ENCODE results near the gene MXRA8.

DNA sequence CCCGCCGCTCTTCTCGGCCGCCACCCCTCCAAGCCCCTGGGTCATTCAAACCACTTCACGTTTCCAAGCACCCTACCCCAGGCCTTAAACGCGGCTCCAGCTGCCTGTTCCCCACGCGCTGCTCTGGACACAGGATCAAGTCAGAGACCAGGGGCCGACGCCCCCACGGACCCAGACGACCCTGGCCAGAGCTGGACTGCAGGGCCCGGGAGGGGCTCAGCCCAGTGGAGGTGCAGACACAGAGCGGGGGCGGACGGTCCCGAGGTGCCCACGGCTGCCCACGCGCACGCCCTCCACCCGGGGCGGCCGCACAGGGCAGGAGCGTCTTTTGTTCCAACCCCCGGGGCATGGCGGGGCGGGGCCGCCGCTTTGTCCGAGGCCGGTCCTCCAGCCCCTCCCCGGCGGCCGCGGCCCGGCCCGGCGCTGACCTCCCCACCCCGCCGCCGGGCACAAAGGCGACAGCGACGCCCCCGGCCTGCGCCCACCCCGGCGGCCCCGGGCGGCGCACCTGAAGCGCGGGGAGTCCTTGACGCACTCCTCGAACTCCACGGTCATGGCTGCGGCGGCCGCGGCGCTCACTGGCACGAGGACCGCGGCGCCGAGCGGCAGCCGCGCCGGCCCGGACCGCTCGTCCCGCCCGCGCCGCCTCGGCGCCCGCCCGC is 51.0 kb downstream of the MXRA8 start:
- TF ChIP-seq, protein P1, sequence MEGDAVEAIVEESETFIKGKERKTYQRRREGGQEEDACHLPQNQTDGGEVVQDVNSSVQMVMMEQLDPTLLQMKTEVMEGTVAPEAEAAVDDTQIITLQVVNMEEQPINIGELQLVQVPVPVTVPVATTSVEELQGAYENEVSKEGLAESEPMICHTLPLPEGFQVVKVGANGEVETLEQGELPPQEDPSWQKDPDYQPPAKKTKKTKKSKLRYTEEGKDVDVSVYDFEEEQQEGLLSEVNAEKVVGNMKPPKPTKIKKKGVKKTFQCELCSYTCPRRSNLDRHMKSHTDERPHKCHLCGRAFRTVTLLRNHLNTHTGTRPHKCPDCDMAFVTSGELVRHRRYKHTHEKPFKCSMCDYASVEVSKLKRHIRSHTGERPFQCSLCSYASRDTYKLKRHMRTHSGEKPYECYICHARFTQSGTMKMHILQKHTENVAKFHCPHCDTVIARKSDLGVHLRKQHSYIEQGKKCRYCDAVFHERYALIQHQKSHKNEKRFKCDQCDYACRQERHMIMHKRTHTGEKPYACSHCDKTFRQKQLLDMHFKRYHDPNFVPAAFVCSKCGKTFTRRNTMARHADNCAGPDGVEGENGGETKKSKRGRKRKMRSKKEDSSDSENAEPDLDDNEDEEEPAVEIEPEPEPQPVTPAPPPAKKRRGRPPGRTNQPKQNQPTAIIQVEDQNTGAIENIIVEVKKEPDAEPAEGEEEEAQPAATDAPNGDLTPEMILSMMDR (IDR thresholded peaks at IDR 0.05): no peak
- TF ChIP-seq POLR2A (IDR thresholded peaks at IDR 0.05): no peak
- no peak for TF ChIP-seq EP300 (IDR thresholded peaks at IDR 0.05)

Data from ovary (tissue), 3 donors.